ENCODE measurements around the gene PALLD.

PALLD gene

DNA sequence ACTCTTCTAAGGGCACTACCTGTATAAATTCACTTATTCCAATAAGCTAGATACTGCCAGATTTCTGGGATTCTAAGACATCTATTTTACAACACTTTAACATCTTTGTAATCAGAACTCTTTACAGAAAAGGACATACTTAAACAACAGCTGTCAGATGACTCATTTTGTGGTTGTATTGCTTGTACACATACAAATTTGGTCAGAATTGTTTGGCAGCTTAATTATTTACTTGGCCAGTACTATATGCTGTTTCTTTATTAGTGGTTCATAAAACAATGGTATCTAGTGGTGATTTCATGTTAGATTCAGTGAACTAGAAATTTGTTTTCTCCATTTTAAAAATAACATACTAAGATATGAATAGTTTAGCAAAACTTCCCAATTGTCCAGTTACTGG, 27.2 kb downstream of the PALLD start:
- no peak for FAIRE-seq
- peak; percentile 31 for DNase-seq (ENCODE audit: low spot score)

GRCh38 chr4:168524897-168525296, 28.0 kb downstream of the PALLD start:
- FAIRE-seq (no peak), DNase-seq (ENCODE audit: low spot score) (no peak)

- no peak for DNase-seq (ENCODE audit: low spot score)
- FAIRE-seq = no peak
These were observed 30.7 kb downstream of the PALLD start for GRCh38 chr4:168527560-168527959.

DNA sequence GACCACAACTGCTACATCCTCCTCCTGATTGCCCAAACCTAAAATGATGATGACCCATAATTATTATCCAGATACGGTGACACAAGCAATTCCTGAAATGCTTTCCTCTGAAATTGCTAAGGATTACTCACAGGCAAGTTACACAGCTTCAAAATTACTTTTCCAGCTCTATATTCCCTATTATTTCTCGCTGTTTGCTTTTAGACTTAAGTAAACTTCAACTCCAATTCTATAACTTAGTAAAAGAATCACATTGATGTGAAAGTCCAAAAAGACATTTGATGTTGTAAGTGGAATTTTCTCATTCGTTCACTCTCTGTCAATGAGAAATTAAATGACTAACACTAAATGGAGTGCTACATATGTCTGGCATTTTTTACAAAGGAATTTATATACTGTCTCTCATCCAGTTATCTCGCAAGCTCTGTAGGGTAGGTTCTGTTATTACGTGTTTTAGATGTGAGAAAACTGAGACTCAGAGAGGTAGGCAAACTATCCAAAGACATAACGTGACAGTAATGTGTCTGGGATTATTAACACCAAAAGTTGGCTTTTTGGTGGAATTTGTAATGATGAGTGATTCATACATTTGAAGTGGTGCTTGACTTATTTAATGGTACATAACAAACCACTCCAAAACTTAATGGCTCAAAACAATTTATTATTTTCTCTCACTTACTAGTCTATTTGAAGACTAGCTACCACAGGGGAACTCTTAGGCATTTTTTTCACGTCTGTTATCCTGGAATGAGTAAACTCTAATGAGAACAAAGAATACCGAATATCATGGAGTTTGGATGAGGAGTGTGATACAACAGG, 31.5 kb downstream of the PALLD start:
- DNase-seq (ENCODE audit: low spot score) (no peak), FAIRE-seq (no peak)

GRCh38 chr4:168529257-168529656, 32.4 kb downstream of the PALLD start:
- no peak for DNase-seq (ENCODE audit: low spot score)
- no peak for FAIRE-seq

DNA sequence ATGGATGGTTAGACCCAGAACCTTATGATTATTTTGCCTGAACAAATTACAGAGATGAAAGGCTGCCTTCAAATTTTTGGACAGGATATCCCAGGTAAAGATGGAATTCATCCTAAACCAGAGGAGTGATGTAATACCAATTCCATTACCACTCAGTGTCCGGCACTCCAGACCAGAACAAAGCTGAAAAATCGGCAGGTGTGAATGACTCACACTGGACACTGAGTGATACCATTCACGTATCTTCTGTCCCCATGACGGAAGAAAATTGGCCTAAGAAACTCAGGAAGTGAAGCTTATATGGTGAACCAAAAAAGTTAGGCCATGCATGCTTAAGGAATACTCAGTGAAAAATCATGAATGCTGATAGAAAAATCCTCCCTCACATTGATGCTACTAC, 34.5 kb downstream of the PALLD start:
- FAIRE-seq = peak; percentile 13
- peak; percentile 42 for DNase-seq (ENCODE audit: low spot score)

GRCh38 chr4:168534535-168534934, 37.7 kb downstream of the PALLD start:
- DNase-seq (ENCODE audit: low spot score) (no peak), FAIRE-seq (no peak)

DNA sequence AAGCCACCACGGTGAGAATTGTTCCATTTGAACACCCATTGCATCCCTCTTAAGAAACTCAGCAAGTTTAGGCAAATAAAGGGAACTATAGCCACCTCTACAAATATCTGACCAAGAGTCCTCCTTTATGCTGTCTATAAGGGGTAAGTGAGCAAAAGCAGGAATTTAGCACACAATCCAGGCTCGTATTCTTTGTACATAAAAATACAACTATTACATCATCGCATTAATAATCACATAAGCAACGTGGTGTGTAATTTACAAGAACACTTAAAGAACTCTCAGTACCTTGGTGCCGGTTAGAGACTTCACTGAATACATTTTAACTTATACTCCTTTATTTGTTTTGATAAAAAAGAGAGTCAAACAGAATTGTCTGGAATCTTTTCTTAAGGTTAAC, 38.8 kb downstream of the PALLD start:
- FAIRE-seq = no peak
- DNase-seq (ENCODE audit: low spot score) = no peak

DNA sequence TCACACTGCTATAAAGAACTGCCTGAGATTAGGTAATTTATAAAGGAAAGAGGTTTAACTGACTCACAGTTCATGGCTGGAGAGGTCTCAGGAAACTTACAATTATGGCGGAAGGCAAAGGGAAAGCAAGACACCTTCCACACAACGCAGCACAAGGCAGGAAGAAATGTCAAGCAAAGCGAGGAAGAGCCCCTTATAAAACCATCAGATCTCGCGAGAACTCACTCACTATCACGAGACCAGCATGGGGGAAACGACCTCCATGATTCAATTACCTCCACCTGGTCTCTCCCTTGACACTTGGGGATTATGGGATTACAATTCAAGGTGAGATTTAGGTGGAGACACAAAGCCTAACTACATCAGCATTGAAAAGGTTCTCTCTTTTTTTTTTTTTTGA, 39.6 kb downstream of the PALLD start:
- DNase-seq (ENCODE audit: low spot score) (no peak), FAIRE-seq (no peak)

DNA sequence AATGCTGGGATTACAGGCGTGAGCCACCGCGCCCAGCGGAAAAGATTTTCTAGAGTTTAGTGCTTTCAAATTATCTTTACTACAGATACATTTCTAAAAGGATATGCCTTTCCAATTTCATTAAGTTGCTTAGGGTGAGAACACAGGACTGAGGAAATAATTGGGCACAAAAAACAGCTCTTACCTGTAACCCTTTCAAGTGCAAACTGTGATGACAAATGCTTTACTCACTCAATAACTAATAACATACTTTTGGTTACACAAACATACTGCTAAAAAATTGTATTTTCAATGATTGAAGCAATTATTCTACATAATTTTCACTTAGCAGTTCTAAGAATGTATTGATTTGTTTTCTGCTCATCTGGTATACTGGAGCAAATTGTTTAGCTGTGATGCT, 40.2 kb downstream of the PALLD start:
- FAIRE-seq (no peak), DNase-seq (ENCODE audit: low spot score) (no peak)

- DNase-seq (ENCODE audit: low spot score) = no peak
- FAIRE-seq = no peak
These were observed 40.7 kb downstream of the PALLD start for GRCh38 chr4:168537571-168537970.

- DNase-seq (ENCODE audit: low spot score) (no peak), FAIRE-seq (no peak)
These were observed 41.8 kb downstream of the PALLD start for GRCh38 chr4:168538632-168539031.

DNA sequence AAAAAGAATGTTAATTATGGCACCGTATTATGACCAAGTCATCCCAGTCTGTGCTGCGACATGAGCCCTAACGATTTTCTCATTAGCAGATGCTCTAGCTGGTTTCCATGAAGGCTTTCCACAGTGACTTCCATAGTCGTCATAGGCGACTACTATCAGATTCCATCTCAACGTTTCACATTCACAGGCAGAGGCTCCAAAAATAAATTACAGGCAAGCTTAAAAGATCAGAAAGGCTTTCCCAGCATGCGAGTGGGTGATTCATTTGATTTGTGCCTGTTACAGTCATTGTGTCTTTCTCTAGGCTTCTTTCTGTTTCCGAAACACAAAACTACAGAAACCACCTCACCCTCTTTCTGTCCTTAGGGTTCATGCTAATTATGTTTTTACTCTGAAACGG, 43.2 kb downstream of the PALLD start:
- FAIRE-seq = no peak
- DNase-seq (ENCODE audit: low spot score) = no peak

DNA sequence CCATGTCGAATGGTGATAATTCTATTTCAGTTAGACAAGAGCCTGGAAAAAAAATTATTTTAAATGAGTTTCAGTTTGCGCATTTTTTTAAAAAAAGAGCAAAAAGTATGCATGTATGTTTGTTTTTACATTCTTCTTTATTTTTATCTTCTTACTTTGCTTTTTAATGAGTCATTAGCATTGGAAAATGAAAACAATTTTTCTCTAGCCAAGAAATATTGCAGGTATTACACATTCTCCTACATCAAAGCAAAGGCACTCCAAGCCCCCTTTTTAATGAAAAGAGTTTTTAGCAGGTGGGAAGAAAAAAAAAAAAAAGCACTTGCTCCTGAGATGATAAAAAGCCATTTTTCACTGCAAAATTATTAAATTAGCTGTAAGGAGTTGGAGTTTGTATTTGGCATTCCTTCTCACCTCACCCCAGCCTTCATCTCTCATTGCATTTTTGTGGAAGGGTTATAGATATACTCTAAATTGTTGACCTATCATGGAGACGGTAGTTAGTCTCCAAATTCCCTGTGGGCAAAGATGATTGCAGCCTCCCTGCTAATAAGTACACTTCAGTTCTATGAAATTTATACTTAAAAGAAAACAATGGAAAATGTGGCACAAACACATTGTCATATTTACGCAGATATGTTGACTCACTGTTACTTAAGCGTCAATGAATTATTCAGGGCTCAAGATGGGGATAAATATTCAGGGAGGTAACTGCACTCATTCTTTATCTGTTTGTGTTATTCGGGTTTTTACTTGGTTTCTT, 43.8 kb downstream of the PALLD start:
- DNase-seq (ENCODE audit: low spot score) (no peak), FAIRE-seq (no peak)

GRCh38 chr4:168541266-168541953, 44.6 kb downstream of the PALLD start:
- FAIRE-seq = no peak

DNA sequence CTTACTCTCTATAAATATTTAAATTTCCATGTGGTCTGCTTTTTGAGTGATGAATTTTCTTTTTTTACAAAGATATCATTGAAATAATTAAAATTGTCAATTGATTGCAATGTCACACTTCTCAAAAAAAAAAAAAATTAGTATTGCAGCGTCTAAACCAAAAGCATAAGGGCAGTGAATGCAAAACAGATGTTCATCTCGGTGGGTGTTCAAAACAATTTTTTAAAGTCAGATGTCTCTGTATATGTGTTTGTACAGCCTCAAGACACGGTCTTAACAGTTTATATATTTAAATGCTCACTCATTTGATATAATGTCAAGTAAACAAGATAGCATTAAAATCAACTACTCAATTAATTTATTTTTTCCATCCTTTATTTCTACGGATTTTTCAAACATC, 52.3 kb downstream of the PALLD start:
- DNase-seq (ENCODE audit: low spot score) (no peak), FAIRE-seq (no peak)

More at GRCh38 chr4:168541266-168541953, 44.6 kb downstream of the PALLD start:
- DNase-seq (ENCODE audit: low spot score) = no peak

DNA sequence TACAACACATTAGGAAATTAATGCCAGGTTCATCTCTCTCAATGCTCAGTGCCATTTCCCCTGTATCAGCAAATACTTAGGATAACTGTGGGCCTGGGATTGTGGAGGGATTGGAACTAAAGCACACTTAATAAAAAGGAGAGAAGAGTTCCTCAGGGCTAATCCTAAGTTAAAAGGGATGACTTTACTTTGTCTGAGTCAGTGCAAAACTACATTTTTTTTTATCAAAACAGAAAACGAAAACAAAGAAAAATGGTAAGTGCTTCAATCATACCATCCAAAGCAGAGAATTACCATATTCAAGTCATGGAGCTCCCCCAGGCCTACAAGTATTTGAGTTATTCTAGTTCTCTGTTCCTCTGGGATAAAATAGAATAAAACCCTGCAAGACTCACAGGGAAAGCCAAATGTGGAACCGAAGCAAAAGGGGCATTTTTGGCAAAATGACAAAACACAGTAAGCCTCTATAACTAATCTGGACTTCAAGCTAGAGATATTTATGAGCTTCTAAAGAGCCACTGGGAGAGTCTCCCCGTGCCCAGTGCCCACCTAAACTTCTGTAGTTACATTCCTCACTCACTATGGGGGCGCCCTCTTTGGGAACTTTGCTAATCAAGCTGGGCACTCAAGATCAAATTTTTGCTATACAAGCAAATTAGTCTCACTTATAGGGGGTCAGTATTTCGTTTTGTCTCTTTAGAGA, 53.4 kb downstream of the PALLD start:
- FAIRE-seq (no peak), DNase-seq (ENCODE audit: low spot score) (no peak)

DNA sequence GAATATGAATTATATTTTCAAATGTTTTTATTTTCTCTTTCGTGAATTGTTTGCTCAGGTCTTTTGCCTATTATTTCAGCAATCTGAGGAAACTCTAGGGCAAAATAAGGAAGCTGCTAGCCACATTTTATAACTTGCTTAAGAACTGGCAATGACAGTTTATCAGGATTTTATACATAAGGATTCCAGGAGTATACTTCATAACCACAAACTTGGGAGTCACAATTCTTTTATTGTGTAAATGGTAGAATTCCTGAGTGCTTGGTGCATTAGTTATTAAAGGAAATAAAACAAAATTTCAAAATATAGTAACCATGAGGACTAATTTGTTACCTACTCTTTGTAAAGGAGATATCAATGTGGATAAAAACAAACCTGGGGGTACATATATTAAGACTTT, 54.4 kb downstream of the PALLD start:
- DNase-seq (ENCODE audit: low spot score) = no peak

DNA sequence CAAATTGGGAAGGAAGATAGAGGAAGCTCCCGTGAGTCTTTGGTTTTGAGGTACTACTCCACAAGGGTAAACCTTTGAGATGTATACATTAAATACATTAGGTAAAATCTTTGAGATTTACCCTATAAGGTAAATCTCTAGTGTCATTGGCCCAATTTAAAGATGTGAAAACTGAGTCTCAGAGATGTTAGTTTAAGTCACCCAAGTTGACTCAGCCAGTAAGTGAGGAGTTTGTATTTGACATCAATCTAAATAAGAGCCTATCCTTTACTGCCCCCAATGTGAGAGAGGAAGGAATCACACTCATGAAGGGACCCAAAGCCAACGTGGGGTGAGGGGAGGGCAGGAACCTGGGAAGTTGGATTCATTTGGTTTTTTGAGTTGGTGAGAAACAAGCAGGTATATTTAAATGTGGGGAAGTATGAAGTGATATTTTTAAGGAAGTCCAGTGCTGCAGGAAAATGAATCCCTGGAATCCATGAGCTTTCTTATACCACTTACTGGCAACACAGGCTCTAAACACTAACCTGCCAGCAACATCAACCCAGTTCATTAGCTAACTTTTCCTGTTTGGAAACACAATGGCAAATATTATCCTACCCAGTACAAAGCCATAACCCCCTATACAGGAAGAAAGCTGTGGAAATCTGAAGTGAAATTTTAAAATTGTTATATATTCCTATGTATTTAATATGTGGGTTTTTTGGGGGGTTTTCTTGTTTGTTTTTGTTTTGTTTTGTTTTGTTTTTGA, 55.3 kb downstream of the PALLD start:
- FAIRE-seq = no peak
- no peak for DNase-seq (ENCODE audit: low spot score)

More for the DNA sequence above, 54.4 kb downstream of the PALLD start:
- FAIRE-seq = no peak

DNA sequence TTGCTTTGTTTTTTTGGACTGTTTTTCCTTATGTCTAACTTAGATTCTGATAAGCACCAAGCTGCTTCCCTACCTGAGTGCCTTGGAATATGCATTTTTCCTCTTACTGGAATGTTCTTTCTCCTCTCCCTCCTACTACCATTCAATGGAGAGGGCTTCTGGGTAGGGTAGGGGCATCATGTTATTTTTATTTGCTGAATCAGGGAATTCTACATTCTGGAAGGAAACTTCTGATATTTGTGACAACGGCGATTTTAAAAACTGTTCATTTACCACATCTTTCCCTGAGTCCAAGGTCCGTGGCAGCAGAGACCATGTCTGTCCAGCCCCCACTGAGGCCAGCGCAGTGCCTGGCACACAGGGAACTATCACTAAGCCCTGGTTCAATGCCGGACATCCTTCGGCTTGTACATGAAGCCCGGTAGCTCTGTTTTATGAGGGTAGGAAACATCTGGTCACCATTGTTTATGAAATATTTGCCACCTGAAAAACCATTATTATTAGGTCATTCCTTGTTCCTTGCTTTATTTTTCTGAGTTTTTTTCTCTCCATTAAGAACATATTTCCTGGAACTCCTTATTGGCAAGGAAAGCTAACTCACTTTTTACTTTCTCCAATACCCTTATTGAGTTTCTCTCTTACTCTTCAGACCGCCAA, 57.0 kb downstream of the PALLD start:
- DNase-seq (ENCODE audit: low spot score) (no peak), FAIRE-seq (no peak)

Data from urothelium cell line (cell line).